ENCODE results near the gene MIPEP.

GRCh38 chr13:23690668-23691067, 198.5 kb downstream of the MIPEP start:
- TF ChIP-seq CTCF (conservative IDR thresholded peaks at IDR 0.05 in 1 of 2, IDR thresholded peaks at IDR 0.05 in 1 of 2; ENCODE audit: low read depth in 1 of 2, low read length in 2 of 2): no peak
- no peak for TF ChIP-seq EZH2 (IDR thresholded peaks at IDR 0.05; ENCODE audit: low read length, missing control alignments)
